ENCODE measurements around the gene B3GALT6. TPM values are rescaled to one million over a fixed set of nuclear protein-coding genes. Genes with fewer than 3 reads are reported as not detected.
A peak's percentile ranks its signal among the peaks of the same experiment; 100 is the strongest.

The B3GALT6 gene
- total and polyA plus RNA-seq, 2 experiments from 2014 or later = 5.5 to 26.5 TPM

DNA sequence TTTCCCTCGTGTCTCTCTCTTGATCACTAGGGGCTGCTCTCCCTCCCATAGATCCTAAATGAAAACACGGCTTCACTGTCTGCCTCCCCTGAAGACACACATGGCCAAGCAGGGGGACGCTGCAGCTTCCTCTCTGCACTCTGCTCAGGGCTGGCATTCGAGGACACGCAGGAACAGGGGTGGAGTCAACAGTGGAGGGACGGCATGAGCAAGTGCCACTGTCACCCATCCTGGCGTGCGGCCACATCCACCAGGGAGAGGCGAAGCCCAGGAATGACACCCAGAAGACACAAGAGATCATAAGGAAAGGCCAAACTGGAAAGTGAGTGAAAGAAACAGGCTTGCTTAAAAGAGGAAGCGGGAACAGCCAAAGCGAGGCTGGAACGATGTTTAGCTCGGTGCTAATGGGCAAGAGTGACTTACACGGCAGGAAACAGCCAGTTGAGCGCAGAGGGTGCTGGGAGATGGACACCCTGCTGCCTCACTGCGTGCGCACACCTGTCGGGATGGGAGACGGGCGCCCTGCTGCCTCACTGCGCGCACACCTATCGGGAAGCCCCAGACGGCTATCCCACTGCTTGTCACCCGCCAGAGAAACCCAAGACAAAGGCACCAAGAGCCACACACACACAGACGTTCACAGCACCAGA lies 28.0 kb downstream of the B3GALT6 start (continued):
- TF ChIP-seq, protein P1, sequence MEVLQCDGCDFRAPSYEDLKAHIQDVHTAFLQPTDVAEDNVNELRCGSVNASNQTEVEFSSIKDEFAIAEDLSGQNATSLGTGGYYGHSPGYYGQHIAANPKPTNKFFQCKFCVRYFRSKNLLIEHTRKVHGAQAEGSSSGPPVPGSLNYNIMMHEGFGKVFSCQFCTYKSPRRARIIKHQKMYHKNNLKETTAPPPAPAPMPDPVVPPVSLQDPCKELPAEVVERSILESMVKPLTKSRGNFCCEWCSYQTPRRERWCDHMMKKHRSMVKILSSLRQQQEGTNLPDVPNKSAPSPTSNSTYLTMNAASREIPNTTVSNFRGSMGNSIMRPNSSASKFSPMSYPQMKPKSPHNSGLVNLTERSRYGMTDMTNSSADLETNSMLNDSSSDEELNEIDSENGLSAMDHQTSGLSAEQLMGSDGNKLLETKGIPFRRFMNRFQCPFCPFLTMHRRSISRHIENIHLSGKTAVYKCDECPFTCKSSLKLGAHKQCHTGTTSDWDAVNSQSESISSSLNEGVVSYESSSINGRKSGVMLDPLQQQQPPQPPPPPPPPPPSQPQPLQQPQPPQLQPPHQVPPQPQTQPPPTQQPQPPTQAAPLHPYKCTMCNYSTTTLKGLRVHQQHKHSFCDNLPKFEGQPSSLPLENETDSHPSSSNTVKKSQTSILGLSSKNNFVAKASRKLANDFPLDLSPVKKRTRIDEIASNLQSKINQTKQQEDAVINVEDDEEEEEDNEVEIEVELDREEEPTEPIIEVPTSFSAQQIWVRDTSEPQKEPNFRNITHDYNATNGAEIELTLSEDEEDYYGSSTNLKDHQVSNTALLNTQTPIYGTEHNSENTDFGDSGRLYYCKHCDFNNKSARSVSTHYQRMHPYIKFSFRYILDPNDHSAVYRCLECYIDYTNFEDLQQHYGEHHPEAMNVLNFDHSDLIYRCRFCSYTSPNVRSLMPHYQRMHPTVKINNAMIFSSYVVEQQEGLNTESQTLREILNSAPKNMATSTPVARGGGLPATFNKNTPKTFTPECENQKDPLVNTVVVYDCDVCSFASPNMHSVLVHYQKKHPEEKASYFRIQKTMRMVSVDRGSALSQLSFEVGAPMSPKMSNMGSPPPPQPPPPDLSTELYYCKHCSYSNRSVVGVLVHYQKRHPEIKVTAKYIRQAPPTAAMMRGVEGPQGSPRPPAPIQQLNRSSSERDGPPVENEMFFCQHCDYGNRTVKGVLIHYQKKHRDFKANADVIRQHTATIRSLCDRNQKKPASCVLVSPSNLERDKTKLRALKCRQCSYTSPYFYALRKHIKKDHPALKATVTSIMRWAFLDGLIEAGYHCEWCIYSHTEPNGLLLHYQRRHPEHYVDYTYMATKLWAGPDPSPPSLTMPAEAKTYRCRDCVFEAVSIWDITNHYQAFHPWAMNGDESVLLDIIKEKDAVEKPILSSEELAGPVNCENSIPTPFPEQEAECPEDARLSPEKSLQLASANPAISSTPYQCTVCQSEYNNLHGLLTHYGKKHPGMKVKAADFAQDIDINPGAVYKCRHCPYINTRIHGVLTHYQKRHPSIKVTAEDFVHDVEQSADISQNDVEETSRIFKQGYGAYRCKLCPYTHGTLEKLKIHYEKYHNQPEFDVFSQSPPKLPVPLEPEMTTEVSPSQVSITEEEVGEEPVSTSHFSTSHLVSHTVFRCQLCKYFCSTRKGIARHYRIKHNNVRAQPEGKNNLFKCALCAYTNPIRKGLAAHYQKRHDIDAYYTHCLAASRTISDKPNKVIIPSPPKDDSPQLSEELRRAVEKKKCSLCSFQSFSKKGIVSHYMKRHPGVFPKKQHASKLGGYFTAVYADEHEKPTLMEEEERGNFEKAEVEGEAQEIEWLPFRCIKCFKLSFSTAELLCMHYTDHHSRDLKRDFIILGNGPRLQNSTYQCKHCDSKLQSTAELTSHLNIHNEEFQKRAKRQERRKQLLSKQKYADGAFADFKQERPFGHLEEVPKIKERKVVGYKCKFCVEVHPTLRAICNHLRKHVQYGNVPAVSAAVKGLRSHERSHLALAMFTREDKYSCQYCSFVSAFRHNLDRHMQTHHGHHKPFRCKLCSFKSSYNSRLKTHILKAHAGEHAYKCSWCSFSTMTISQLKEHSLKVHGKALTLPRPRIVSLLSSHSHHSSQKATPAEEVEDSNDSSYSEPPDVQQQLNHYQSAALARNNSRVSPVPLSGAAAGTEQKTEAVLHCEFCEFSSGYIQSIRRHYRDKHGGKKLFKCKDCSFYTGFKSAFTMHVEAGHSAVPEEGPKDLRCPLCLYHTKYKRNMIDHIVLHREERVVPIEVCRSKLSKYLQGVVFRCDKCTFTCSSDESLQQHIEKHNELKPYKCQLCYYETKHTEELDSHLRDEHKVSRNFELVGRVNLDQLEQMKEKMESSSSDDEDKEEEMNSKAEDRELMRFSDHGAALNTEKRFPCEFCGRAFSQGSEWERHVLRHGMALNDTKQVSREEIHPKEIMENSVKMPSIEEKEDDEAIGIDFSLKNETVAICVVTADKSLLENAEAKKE (CRISPR knock-in tag; IDR thresholded peaks at IDR 0.05) = no peak
- no peak for TF ChIP-seq NANOG (IDR thresholded peaks at IDR 0.05; ENCODE audit: borderline replicate concordance)
- TF ChIP-seq, protein P2, sequence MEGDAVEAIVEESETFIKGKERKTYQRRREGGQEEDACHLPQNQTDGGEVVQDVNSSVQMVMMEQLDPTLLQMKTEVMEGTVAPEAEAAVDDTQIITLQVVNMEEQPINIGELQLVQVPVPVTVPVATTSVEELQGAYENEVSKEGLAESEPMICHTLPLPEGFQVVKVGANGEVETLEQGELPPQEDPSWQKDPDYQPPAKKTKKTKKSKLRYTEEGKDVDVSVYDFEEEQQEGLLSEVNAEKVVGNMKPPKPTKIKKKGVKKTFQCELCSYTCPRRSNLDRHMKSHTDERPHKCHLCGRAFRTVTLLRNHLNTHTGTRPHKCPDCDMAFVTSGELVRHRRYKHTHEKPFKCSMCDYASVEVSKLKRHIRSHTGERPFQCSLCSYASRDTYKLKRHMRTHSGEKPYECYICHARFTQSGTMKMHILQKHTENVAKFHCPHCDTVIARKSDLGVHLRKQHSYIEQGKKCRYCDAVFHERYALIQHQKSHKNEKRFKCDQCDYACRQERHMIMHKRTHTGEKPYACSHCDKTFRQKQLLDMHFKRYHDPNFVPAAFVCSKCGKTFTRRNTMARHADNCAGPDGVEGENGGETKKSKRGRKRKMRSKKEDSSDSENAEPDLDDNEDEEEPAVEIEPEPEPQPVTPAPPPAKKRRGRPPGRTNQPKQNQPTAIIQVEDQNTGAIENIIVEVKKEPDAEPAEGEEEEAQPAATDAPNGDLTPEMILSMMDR (conservative IDR thresholded peaks at IDR 0.05; ENCODE audit: low read depth in 2 of 2) = no peak

- Histone ChIP-seq H3K36me3 (ENCODE audit: insufficient read depth) (peaks cover 19% of the 10 kb centered on the region; the same call in 1 of the 2 replicates), H3K27me3 (ENCODE audit: insufficient read depth) (no peaks in the 10 kb centered on the region), H3K4me2 (no peak overlapping the region), H3K27ac (ENCODE audit: low read depth) (peak overlapping the region; percentile 63; the same call in 1 of the 2 replicates), H2AFZ (no peak overlapping the region), H3K4me1 (ENCODE audit: insufficient read depth) (peaks cover 9% of the 10 kb centered on the region), H3K9me2 (ENCODE audit: insufficient read depth) (no peaks in the 10 kb centered on the region), H4K20me1 (replicated peaks; ENCODE audit: insufficient read depth) (peaks cover 24% of the 10 kb centered on the region), H3K79me2 (replicated peaks; ENCODE audit: insufficient read depth) (peaks cover 30% of the 10 kb centered on the region), H3K4me3 (no peak overlapping the region), H3F3A (replicated peaks; ENCODE audit: low read depth) (0 out of 2 replicates have a peak, but pooled peaks cover 13% of the 10 kb centered on the region)
- H3K27ac Mint-ChIP-seq = peak overlapping the region; percentile 38; the same call in 1 of the 2 replicates
- ATAC-seq (no peak), DNase-seq (ENCODE audit: low spot score) (no peak)
- H3K9me3 Mint-ChIP-seq = no peaks in the 10 kb centered on the region
- H3K4me3 Mint-ChIP-seq = no peak overlapping the region
- H3K27me3 Mint-ChIP-seq (ENCODE audit: insufficient read depth, low read depth, poor library complexity) = peaks cover 21% of the 10 kb centered on the region
- peaks cover 70% of the 10 kb centered on the region for H3K36me3 Mint-ChIP-seq (ENCODE audit: low read depth)
- peaks cover 20% of the 10 kb centered on the region for H3K4me1 Mint-ChIP-seq
- TF ChIP-seq EZH2phosphoT487 (IDR thresholded peaks at IDR 0.05; ENCODE audit: unreplicated experiment) (no peak), ZNF114 (CRISPR knock-in tag; IDR thresholded peaks at IDR 0.05) (no peak), ETS1 (IDR thresholded peaks at IDR 0.05) (no peak), REST (IDR thresholded peaks at IDR 0.05; ENCODE audit: unreplicated experiment) (no peak)
- TF ChIP-seq, protein P2 (conservative IDR thresholded peaks at IDR 0.05; ENCODE audit: low read depth in 2 of 2) = no peak
These were observed 29.0 kb downstream of the B3GALT6 start for GRCh38 chr1:1260843-1261560.

Data from GM23338 (cell line).